Measurements from ENCODE around the gene SLC22A14.
"Not testable (repeated sequence)": the region's sequence is repeated elsewhere in the genome, so short reads cannot be mapped to it uniquely, and the experiment has no call there.

The SLC22A14 gene

GRCh38 chr3:38316356-38317191 is 34.5 kb downstream of the SLC22A14 start:
- in situ Hi-C loops (cut with MboI; ENCODE audit: low sequenced_read_pairs, unreplicated experiment): no loop called here
- TF ChIP-seq CTCF (IDR thresholded peaks at IDR 0.05; ENCODE audit: borderline replicate concordance, control extremely low read depth, extremely low read depth, insufficient read depth, missing control alignments): no peak
- DNase-seq (ENCODE audit: low spot score): no peak

GRCh38 chr3:38317192-38317759 is 35.2 kb downstream of the SLC22A14 start:
- no peak for TF ChIP-seq CTCF (IDR thresholded peaks at IDR 0.05; ENCODE audit: borderline replicate concordance, control extremely low read depth, extremely low read depth, insufficient read depth, missing control alignments)
- in situ Hi-C loops (cut with MboI; ENCODE audit: low sequenced_read_pairs, unreplicated experiment): no loop called here
- DNase-seq (ENCODE audit: low spot score): no peak

- no peak for TF ChIP-seq CTCF (IDR thresholded peaks at IDR 0.05; ENCODE audit: borderline replicate concordance, control extremely low read depth, extremely low read depth, insufficient read depth, missing control alignments)
- no peak for DNase-seq (ENCODE audit: low spot score)
- in situ Hi-C loops (cut with MboI; ENCODE audit: low sequenced_read_pairs, unreplicated experiment): no loop called here
These were observed 36.9 kb downstream of the SLC22A14 start for GRCh38 chr3:38318766-38319671.

- in situ Hi-C loops (cut with MboI; ENCODE audit: low sequenced_read_pairs, unreplicated experiment); DNase-seq (ENCODE audit: low spot score): not testable (repeated sequence)
These were observed 38.5 kb downstream of the SLC22A14 start for GRCh38 chr3:38320638-38321037.

- TF ChIP-seq CTCF (IDR thresholded peaks at IDR 0.05; ENCODE audit: borderline replicate concordance, control extremely low read depth, extremely low read depth, insufficient read depth, missing control alignments): no peak
- in situ Hi-C loops (cut with MboI; ENCODE audit: low sequenced_read_pairs, unreplicated experiment): no loop called here
These were observed 41.0 kb downstream of the SLC22A14 start for GRCh38 chr3:38323060-38323459.

GRCh38 chr3:38325256-38325655 is 43.2 kb downstream of the SLC22A14 start:
- no peak for TF ChIP-seq CTCF (IDR thresholded peaks at IDR 0.05; ENCODE audit: borderline replicate concordance, control extremely low read depth, extremely low read depth, insufficient read depth, missing control alignments)

More at GRCh38 chr3:38323060-38323459, 41.0 kb downstream of the SLC22A14 start:
- DNase-seq (ENCODE audit: low spot score): no peak

More at GRCh38 chr3:38325256-38325655, 43.2 kb downstream of the SLC22A14 start:
- DNase-seq (ENCODE audit: low spot score): no peak
- in situ Hi-C loops (cut with MboI; ENCODE audit: low sequenced_read_pairs, unreplicated experiment): no loop called here
